GM10266 (cell line): ENCODE data around the gene SLC25A17.
"Not testable (repeated sequence)": the region's sequence is repeated elsewhere in the genome, so short reads cannot be mapped to it uniquely, and the experiment has no call there.

Experiments used
- DNase-seq: peaks from one replicate; pipeline ENCODE4 v3.0.0; 2012; ENCODE audit errors: extremely low spot score
- TF ChIP-seq, protein P1 (sequence below): IDR thresholded peaks from 2 replicates; pipeline ENCODE4 v1.5.1; 2012; ENCODE audit warnings: mild to moderate bottlenecking, low read depth; ENCODE audit not compliant: control insufficient read depth, insufficient read depth; ENCODE audit errors: missing control alignments

SLC25A17 gene

DNA sequence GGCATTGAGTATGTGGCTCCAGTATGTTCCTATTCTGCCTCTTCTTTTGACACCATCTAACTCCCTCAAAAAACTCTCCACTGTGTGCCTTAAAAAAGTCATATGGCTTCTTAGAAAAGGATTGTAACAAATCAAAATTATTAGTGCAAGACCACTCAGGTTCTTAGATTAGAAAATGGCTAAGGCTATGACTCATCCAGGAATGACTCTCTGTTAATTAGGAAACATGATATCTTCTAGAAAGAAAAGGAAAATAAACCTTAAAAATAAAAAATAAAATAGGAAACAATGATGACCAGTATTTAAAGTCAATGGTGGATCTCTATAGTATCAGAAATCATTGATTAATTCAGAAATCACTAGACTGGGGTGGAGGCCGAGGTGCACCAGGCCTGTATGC is 21.7 kb downstream of the SLC25A17 start:
- TF ChIP-seq, protein P1, sequence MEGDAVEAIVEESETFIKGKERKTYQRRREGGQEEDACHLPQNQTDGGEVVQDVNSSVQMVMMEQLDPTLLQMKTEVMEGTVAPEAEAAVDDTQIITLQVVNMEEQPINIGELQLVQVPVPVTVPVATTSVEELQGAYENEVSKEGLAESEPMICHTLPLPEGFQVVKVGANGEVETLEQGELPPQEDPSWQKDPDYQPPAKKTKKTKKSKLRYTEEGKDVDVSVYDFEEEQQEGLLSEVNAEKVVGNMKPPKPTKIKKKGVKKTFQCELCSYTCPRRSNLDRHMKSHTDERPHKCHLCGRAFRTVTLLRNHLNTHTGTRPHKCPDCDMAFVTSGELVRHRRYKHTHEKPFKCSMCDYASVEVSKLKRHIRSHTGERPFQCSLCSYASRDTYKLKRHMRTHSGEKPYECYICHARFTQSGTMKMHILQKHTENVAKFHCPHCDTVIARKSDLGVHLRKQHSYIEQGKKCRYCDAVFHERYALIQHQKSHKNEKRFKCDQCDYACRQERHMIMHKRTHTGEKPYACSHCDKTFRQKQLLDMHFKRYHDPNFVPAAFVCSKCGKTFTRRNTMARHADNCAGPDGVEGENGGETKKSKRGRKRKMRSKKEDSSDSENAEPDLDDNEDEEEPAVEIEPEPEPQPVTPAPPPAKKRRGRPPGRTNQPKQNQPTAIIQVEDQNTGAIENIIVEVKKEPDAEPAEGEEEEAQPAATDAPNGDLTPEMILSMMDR: no peak
- DNase-seq: no peak

DNA sequence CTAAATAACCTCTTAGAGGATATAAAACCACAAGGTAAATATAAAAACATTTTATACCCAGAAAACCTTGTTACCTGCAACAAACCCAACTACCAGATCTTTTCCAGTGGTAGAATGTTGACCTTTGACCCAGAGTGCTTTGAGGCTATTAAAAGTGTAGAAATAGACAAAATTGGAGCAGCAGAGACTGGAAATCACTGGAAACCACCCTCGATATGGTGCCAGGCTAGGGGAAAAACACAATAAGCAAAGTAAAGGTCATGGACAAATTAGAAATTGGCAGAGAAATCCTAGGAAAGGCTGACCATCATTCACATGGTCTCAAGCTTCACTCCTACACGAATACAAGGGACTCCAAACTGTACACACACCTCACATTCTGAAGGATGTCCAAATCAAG is 26.7 kb downstream of the SLC25A17 start:
- TF ChIP-seq, protein P1: no peak
- no peak for DNase-seq

DNA sequence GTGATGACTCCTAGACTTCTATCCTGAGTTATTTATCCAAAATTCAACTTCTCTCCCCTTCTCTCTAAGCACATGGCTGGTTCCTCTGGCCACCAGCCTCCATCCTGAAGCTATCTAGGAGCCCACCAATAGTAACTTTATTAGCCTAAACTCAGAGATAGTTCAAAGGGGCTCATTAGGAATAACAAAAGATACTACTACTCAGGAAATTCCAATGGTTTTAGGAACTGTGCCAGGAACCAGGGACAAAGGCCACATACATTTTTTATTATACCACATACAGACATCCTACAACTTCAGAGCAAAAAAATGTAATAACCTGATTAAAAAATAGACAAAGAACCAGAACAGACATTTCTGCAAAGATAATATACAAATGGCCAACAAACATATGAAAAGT is 27.9 kb downstream of the SLC25A17 start:
- no peak for DNase-seq
- TF ChIP-seq, protein P1: no peak

DNA sequence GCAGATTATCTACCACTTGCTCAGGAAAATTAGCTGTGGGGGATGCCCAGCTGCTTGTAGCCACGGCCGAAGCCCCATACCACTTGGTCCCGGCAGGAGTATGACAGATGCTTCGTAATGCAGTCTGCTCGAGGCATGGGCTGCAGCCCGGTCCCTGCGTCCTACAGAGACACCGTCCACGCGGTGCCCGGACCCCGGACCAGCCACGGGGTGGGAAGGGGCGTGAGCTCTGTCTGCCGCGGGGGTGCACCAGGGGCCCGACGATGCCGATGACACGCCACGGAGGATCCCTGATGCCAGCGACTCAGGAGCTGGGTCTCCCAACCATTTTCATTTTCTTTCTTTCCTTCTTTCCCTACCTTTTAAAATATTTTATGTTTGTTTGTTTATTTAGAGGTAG is 30.0 kb downstream of the SLC25A17 start:
- no peak for DNase-seq
- TF ChIP-seq, protein P1: no peak

DNA sequence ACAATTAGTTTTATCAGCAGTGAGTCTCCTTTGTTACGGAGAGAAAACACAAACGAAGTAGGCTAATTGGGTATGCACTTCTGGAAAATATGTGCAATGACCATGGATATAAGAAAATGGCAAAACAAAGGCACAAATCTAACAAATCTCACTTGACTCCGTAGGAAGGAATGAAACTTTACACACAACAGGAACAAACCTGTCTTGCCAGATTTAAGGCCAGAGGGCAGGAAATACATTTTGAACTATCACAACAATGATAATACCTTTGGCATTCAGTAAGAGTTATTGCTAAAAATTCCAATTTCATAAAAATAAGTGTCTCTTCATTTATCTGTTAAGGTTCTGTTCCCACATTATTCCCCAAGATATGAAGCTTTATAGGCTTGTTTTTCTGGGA is 36.6 kb downstream of the SLC25A17 start:
- TF ChIP-seq, protein P1: no peak
- DNase-seq: no peak

DNA sequence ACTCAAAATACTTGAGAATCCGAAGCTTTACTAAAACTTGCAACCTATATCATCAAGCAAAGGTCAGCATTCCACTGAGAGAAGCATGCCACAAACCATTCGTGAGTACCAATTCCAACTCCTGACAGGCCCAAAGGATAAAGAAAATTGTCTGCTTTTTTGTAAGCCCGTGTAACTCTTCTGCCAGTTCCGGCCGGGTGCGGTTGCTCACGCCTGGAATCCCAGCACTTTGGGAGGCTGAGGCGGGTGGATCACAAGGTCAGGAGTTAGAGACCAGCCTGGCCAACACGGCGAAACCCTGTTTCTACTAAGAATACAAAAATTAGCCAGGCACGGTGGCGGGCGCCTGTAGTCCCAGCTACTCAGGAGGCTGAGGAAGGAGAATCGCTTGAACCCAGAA is 37.4 kb downstream of the SLC25A17 start:
- not testable (repeated sequence) for DNase-seq

DNA sequence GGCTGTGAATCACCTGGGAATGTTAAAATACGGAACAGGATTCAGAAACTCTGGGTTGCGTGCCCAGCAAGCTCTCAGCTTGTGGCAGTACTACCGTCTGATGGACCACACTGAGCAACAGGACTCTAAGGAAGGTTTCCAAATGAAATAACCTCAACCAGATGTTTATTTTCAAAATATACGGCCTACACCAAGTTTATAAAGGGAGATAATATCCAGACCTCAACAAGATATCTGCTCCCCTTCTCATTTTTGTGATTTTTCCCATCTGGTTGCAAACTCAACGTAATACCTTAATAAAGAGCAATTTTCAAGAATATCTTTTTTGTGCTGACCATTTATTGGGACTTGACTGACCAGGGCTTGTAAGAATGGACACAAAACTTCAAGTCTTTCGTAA is 49.4 kb downstream of the SLC25A17 start:
- TF ChIP-seq, protein P1: no peak

DNA sequence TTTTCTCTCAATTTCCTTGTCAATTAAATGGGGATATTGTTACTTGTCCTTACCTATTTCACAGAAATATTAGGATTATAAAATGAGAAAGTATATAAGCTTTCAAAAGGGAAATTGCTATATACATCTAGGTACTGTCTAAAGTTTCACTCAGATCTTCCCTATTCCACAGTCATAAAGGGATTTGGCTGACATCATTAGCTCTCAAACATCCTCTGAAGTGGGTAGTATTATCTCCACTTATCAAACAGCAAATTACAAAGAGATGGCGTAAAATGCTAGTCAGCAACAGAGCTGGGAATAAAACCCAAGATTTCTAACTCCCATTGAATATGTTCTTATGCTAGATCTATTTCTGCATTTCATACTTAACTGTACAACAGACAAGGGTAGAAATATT is 50.9 kb downstream of the SLC25A17 start:
- no peak for DNase-seq
- TF ChIP-seq, protein P1: no peak

More for the DNA sequence above, 49.4 kb downstream of the SLC25A17 start:
- no peak for DNase-seq
